Kidney glomerular epithelial cell (primary cell): ENCODE results near the gene OSBPL3.
"Not testable (repeated sequence)": the region's sequence is repeated elsewhere in the genome, so short reads cannot be mapped to it uniquely, and the experiment has no call there.

Experiments
- DNase-seq: peaks from one replicate; lab custom pipeline; 2025; lab: John Stamatoyannopoulos, UW

OSBPL3 gene, protein sequence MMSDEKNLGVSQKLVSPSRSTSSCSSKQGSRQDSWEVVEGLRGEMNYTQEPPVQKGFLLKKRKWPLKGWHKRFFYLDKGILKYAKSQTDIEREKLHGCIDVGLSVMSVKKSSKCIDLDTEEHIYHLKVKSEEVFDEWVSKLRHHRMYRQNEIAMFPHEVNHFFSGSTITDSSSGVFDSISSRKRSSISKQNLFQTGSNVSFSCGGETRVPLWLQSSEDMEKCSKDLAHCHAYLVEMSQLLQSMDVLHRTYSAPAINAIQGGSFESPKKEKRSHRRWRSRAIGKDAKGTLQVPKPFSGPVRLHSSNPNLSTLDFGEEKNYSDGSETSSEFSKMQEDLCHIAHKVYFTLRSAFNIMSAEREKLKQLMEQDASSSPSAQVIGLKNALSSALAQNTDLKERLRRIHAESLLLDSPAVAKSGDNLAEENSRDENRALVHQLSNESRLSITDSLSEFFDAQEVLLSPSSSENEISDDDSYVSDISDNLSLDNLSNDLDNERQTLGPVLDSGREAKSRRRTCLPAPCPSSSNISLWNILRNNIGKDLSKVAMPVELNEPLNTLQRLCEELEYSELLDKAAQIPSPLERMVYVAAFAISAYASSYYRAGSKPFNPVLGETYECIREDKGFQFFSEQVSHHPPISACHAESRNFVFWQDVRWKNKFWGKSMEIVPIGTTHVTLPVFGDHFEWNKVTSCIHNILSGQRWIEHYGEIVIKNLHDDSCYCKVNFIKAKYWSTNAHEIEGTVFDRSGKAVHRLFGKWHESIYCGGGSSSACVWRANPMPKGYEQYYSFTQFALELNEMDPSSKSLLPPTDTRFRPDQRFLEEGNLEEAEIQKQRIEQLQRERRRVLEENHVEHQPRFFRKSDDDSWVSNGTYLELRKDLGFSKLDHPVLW

DNA sequence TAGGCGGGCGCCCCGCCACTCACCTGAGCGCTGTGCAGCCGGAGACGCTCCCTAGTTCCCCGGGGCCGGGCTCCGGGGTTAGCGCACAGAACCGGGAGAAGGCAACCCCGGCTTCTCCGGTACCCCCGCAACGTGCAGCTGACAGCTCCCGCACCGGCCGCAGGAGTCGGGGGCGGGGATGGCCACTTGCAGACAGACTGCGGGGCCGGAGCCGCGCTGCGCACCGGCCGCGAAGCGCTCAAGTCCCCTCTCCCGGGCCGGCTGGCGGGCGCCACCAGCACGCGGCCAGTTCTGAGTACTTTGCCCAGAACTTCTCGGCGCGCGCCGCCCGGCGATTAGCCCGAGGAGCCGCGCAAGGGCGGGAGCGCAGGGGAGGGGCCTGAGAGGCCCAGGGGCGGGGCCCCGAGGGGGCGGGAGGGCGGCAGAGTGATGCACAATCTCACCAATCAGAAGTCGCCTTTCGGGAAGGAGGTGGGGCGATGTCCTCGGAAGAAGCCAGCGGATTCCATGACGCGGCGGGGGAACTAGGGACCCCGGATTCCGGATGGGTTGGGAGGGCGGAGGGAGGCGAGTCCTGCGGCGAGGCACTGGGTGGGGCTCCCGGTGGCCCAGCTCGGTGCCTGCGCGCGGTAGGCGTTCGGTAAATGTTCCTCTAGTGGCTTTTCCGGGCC, at the start of gene OSBPL3:
OSBPL3 (minus strand) TSS at position 316 of the 671 bp plus-strand sequence. CDS start 87,706 bp downstream, outside the sequence.
- DNase-seq: peak; percentile 81

DNA sequence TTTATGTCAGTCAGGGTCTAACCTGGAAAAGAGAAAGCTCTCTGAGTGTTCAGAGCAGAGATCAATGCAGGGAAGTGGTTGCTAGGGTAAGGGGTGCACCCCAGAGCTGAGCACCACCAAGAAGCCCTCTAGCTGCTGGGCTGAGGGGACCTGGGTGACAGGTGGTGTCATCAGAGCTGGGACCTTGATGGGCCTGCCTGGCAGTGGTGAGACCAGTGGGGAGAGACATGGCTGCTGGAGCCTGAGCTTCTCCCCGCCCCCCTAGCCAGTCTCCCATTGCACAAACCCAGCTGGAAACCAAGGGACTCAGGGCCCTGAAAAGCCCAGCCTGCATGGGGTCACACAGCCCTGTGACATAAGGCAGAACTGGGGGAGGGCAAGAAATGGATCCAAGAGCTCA, 49.1 kb upstream of the OSBPL3 start:
- no peak for DNase-seq

DNA sequence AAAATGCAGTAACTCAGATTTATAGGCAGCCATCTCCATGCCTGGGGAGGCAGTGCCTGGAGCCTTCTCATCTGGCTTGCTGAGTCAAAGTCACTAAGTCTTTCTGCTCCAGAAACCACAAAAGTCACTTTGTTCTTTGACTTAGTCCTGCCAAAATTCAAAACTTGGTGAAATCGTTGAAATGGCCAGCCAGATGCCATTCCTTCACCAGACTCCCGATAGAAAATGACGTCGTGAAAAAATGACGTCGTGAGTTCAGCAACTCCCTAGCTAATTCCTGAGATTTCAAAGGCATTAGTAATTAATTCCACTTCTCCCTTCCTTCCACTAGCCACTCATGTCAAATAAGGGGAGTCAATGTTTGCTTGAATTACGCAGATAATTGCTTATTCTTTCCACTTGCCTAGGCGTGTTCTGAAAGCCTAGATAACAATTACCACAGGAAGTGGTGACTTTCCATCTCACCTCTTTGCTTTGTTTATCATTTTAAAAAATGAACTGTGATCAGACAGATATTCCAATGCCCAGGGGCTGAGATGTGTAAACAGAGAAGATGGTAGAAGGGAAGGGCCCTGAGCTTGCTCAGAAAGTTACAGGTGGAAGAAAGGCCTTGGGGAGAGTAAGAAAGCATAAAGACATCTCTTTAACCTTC, 48.5 kb upstream of the OSBPL3 start:
- peak; percentile 91 for DNase-seq

- no peak for DNase-seq
Measured at GRCh38 chr7:25026156-25026555, 46.2 kb upstream of the OSBPL3 start.

GRCh38 chr7:25025218-25025671, 45.3 kb upstream of the OSBPL3 start:
- DNase-seq: peak; percentile 93

- no peak for DNase-seq
Measured at GRCh38 chr7:25024066-25024465, 44.1 kb upstream of the OSBPL3 start.

- not testable (repeated sequence) for DNase-seq
Measured at GRCh38 chr7:25017671-25018070, 37.7 kb upstream of the OSBPL3 start.

GRCh38 chr7:25014756-25015155, 34.8 kb upstream of the OSBPL3 start:
- no peak for DNase-seq

GRCh38 chr7:25012710-25013109, 32.7 kb upstream of the OSBPL3 start:
- not testable (repeated sequence) for DNase-seq

DNA sequence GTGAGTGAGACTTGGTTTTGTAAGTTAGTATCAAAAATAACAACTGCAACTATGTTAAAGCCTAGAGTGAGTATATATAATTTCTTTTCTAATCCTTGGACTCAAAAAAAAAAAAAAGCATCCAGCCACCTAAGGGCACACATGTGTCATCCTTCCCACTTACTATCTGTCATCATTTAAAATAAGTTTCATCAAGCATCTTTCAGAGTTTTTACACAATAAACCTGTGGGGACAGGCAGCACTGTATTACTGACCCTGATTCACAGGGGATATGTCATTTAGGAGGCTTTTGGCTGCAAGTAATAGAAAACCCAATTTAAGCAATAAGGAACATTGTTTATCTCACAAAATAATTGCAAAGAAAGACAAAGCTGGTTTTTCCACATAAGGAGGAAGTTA, 32.3 kb upstream of the OSBPL3 start:
- DNase-seq: no peak

DNA sequence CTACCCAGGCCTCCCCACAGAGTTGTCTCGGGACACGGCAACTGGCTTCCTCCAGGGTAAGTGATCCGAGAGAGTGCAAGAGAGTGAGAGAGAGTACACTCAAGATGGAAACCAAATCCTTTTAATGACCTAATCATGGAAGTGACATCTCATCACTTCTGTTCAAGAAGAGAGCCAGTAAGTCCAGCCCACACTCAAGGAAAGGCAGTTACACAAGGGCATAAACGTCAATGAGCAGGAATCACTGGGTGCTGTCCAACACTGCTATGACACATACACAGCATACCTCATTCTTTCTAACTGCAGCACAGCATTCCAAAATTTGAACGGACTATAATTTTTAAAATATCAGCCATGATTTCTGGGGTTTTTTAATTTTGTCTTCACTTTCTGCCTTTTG, 29.3 kb upstream of the OSBPL3 start:
- DNase-seq: peak; percentile 24

DNA sequence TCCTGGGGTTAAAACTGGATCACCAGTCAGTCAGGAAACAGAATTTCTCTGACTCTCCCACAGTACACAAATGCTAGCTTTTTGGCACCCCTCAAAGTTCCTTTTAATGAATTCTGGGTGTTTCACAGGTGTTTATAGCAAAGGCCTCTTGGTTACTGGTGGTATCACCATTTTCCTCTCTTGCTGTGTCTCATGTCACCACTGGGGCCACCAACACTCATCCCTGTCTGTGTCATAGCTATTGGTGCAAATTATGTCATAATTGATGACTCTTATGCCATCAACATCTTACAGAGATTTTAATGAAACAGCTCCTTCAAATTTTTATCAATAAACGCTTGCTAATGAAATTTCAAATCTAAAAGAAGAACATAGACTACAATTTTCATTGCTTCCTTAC, 27.7 kb upstream of the OSBPL3 start:
- DNase-seq: no peak

DNA sequence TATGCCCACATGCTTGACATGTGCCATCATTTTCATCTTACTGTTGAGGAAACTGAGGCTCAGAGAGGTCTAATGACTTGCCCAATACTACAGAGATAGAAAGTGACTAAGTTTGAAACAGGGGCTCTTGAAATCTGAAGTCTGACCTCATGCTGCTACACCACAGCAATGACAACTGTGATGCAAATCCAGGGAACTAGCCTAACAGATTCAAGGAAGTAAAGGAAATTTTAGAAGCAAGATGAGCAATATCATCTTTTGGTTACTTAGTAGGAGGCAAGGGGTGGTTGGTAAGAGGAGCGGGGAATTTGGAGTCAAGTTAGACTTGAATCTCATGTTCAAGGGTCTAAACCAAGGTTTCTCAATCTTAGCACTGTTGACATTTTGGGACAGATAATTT, 26.3 kb upstream of the OSBPL3 start:
- DNase-seq: no peak

GRCh38 chr7:25005658-25006057, 25.7 kb upstream of the OSBPL3 start:
- DNase-seq: no peak

GRCh38 chr7:25002786-25003185, 22.8 kb upstream of the OSBPL3 start:
- DNase-seq: no peak

DNA sequence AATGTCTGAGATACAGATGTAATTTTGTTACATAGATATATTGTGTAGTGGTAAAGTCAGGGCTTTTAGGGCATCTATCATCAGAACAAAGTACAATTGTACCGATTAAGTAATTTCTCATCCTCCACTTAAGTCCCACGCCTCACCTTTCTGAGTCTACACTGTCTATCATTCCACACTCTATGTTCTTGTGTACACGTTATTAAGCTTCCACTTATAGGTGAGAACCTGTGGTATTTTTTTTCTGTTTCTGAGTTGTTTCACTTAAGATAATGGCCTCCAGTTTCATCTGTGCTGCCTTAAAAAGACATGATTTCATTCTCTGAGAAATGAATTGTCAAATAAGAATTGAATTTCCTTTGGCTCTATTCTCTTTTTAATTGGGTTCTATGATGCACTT, 15.5 kb upstream of the OSBPL3 start:
- DNase-seq: no peak

DNA sequence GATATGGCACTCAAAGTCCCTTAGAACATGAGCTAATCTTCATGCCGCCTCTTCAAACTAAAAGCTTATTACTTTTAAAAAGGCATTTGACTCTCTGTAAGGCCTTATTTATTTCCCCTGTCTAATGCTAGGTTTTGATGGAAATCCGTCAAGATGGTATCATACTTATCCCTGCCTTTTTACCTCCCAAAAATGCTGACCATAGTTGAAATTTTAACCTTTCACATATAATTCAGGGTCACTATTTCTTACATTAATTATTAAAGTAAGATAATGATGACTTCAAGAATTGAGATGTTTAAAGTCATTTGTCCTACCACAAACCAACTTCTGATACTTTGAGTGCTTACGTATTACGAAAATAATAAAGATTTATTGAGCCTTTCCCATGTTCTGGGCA, 12.3 kb upstream of the OSBPL3 start:
- DNase-seq: no peak

- no peak for DNase-seq
Measured at GRCh38 chr7:24991353-24991752, 11.4 kb upstream of the OSBPL3 start.

DNA sequence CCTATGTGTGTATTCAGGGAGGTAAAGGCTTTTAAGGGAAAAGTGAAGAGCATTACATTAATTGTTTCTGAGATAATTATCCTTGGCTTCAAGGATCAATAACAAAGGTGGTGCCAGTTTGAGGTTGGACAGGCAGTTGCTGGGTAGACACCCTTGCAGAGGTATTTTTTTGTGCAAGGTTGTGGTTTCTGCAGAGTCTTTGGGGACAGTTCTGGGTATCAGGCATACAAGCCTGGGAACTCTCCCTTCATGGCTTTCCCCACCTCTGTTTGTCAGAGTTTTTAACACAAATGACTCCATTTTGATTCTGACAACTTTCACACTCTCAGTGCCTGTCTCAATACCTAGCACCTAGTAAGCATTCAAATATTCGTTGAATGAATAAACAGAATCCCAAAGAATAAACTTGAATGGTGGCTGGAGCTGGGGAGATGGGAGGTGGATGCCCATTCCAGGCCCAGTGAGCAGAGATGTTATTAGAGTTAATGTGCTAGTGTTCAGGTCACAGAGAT, 7.4 kb upstream of the OSBPL3 start:
- no peak for DNase-seq

DNA sequence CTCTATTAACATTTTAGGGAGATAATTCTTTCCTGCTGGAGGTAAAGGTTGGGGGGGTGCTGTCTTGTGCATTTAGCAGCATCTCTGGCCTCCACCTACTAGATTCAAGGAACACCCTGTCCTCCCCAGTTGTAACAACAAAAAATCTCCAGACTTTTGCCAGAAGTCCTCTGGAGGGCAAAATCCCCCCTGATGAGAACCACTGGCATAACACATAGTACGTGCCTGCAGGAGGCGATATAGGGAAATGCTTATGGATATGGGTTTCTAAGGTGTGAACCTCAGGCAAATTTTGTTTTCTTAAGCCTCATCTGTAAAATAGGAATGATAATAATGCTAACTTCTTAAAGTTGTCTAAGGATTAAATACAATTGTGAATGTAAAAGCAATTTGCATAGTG, 2.9 kb upstream of the OSBPL3 start:
- no peak for DNase-seq

DNA sequence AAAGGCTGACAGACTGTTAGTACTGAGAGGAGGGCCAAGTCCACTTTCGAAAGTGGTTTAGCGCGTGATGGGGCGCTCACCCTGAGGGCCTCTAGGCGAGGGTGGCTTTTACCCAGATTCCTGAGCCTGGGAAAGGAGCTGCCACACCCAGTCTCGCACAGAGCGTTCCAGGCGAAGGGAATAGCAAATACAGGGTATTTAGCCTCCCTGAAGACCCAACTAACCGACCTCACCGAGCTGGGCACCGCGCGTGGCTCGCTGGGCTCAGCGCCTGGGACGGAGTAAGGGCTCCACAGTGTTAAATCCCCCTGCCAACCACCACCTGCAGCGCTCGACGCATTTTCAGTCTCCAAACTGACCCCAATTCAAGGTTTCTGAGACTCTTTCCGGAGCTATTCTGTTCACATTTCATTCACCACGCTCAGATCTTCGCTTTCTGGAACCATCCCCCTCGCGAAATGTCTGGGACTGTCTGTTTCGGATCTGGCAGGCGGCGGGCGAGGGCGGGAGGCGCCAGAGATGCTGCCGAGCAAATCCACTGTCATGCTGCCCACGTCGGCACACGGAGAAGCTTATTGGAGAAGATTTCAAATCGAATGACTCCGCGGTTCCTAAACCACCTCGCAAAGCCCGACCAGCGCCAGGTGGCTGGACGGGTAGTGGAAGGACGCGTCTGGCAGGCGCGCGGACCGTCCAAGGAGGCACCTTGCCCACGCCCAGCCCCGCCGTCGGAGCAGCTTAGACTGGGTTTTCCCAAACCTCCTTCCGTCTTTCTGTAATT, 1.4 kb upstream of the OSBPL3 start:
- DNase-seq: peak; percentile 72
